ENCODE measurements around the gene CITED4. TPM values are rescaled to one million over a fixed set of nuclear protein-coding genes. Genes with fewer than 3 reads are reported as not detected.

CITED4 gene
- total RNA-seq, 1 experiment from 2014 or later, result 7.8 TPM

GRCh38 chr1:40861224-40862003 lies 749 bp downstream of the CITED4 start:
- Histone ChIP-seq H3K36me3 (ENCODE audit: control insufficient read depth in 1 of 2, insufficient read depth in 2 of 2, low read length in 2 of 2) (no peaks in the 10 kb centered on the region), H2AFZ (ENCODE audit: low read depth, low read length, poor library complexity, severe bottlenecking) (no peak overlapping the region), H3K4me1 (ENCODE audit: control insufficient read depth in 1 of 2, insufficient read depth in 2 of 2, low read length in 2 of 2) (peaks cover 11 to 33% of the 10 kb centered on the region in 2 experiments; a peak in 3 of 4 replicates), H3K9me3 (ENCODE audit: control insufficient read depth in 1 of 2, insufficient read depth in 1 of 2, low read depth in 1 of 2, low read length in 2 of 2) (no peaks in the 10 kb centered on the region), H4K20me1 (ENCODE audit: insufficient read depth) (no peaks in the 10 kb centered on the region), H3K27ac (ENCODE audit: low read depth, low read length) (peak overlapping the region; percentile 40; the same call in 1 of the 2 replicates), H3K4me2 (ENCODE audit: low read length) (peak overlapping the region; percentile 76), H3K9ac (ENCODE audit: low read length) (peak overlapping the region; percentile 62), H3K4me3 (replicated peaks in 1 of 2; ENCODE audit: low read depth in 1 of 2, low read length in 2 of 2) (peak overlapping the region; percentile 33 to 62; a peak in 2 of 4 replicates), H3K9me2 (ENCODE audit: insufficient read depth) (no peaks in the 10 kb centered on the region), H3K79me2 (ENCODE audit: insufficient read depth, low read length) (no peaks in the 10 kb centered on the region), H3K27me3 (ENCODE audit: insufficient read depth, low read length) (no peaks in the 10 kb centered on the region)
- ChIA-PET CTCF (interaction anchor here (1.4 to 2.0 kb wide), 6 partner anchors 8 to 94 kb away, joined by 4 to 29 read pairs (median 8); no protein-coding TSS in a partner anchor), RAD21 (ENCODE audit: low non-redundant PET in 1 of 2, low total read pairs in 2 of 2, uncharacterized antibody in 2 of 2, unreplicated experiment in 2 of 2) (interaction anchor here (0.9 to 2.7 kb wide), 6 partner anchors 8 to 142 kb away, joined by 3 to 27 read pairs (median 6); no protein-coding TSS in a partner anchor), POLR2A (interaction anchor here (0.6 to 1.5 kb wide), 5 partner anchors 8 to 90 kb away, joined by 3 to 18 read pairs (median 10); no protein-coding TSS in a partner anchor)
- BruUV-seq (replicated peaks), result no TSS peak
- TF ChIP-seq SRF (IDR thresholded peaks at IDR 0.05; ENCODE audit: low read depth) (no peak), CEBPB (IDR thresholded peaks at IDR 0.05; ENCODE audit: low read depth) (no peak), JUND (IDR thresholded peaks at IDR 0.05) (no peak), REST (IDR thresholded peaks at IDR 0.05; ENCODE audit: low read depth) (no peak), POLR2AphosphoS5 (IDR thresholded peaks at IDR 0.05; ENCODE audit: low read depth, low read length) (no peak), SP1 (IDR thresholded peaks at IDR 0.05; ENCODE audit: low read depth) (no peak), ZNF274 (IDR thresholded peaks at IDR 0.05; ENCODE audit: low read depth, low read length) (no peak), SIN3A (IDR thresholded peaks at IDR 0.05; ENCODE audit: low read depth) (no peak), ELF1 (IDR thresholded peaks at IDR 0.05; ENCODE audit: borderline replicate concordance, low read depth) (no peak), EZH2 (IDR thresholded peaks at IDR 0.05) (no peak), ATF3 (IDR thresholded peaks at IDR 0.05) (no peak), POLR2A (IDR thresholded peaks at IDR 0.05; ENCODE audit: borderline replicate concordance, extremely low read depth, insufficient read depth, insufficient read length) (no peak), RAD21 (IDR thresholded peaks at IDR 0.05; ENCODE audit: low read depth) (no peak), CBX3 (IDR thresholded peaks at IDR 0.05; ENCODE audit: low read depth) (no peak), TCF7L2 (IDR thresholded peaks at IDR 0.05; ENCODE audit: borderline replicate concordance, extremely low read depth, insufficient read depth, insufficient read length) (no peak), FOSL1 (IDR thresholded peaks at IDR 0.05; ENCODE audit: low read depth) (no peak), ZFX (IDR thresholded peaks at IDR 0.05) (no peak), EGR1 (IDR thresholded peaks at IDR 0.05; ENCODE audit: low read depth) (no peak)
- TF ChIP-seq, protein P1, sequence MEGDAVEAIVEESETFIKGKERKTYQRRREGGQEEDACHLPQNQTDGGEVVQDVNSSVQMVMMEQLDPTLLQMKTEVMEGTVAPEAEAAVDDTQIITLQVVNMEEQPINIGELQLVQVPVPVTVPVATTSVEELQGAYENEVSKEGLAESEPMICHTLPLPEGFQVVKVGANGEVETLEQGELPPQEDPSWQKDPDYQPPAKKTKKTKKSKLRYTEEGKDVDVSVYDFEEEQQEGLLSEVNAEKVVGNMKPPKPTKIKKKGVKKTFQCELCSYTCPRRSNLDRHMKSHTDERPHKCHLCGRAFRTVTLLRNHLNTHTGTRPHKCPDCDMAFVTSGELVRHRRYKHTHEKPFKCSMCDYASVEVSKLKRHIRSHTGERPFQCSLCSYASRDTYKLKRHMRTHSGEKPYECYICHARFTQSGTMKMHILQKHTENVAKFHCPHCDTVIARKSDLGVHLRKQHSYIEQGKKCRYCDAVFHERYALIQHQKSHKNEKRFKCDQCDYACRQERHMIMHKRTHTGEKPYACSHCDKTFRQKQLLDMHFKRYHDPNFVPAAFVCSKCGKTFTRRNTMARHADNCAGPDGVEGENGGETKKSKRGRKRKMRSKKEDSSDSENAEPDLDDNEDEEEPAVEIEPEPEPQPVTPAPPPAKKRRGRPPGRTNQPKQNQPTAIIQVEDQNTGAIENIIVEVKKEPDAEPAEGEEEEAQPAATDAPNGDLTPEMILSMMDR (IDR thresholded peaks at IDR 0.05 in 2 of 3, conservative IDR thresholded peaks at IDR 0.05 in 1 of 3; ENCODE audit: borderline replicate concordance in 1 of 3, insufficient read depth in 1 of 3, low read depth in 2 of 3, low read length in 2 of 3), result no peak
- TF ChIP-seq, protein P2, sequence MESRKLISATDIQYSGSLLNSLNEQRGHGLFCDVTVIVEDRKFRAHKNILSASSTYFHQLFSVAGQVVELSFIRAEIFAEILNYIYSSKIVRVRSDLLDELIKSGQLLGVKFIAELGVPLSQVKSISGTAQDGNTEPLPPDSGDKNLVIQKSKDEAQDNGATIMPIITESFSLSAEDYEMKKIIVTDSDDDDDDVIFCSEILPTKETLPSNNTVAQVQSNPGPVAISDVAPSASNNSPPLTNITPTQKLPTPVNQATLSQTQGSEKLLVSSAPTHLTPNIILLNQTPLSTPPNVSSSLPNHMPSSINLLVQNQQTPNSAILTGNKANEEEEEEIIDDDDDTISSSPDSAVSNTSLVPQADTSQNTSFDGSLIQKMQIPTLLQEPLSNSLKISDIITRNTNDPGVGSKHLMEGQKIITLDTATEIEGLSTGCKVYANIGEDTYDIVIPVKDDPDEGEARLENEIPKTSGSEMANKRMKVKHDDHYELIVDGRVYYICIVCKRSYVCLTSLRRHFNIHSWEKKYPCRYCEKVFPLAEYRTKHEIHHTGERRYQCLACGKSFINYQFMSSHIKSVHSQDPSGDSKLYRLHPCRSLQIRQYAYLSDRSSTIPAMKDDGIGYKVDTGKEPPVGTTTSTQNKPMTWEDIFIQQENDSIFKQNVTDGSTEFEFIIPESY (IDR thresholded peaks at IDR 0.05; ENCODE audit: extremely low read depth, insufficient replicate concordance, low read length), result no peak
- no peak for ATAC-seq
- intact Hi-C loops (cut with micrococcal nuclease), result loop anchor here (1.0 kb wide), 1 partner anchor 91 kb away; no protein-coding TSS in a partner anchor
- DNase-seq (ENCODE audit: low read depth, low spot score), result no peak

All from HCT116 (cell line).